ENCODE data around the gene ZCCHC4.

- TF ChIP-seq CTCF (IDR thresholded peaks at IDR 0.05) (no peak), POLR2A (IDR thresholded peaks at IDR 0.05) (no peak)
Measured at GRCh38 chr4:25310803-25311166, 1.8 kb upstream of the ZCCHC4 start.
